ENCODE data around the gene TXNDC2. TPM values are rescaled to one million over a fixed set of nuclear protein-coding genes. Genes with fewer than 3 reads are reported as not detected.
A peak's percentile ranks its signal among the peaks of the same experiment; 100 is the strongest.

The TXNDC2 gene
- total and polyA plus RNA-seq, 9 of the 15 experiments (the other 6 are each of a cell fraction or from before 2014, with no cell fraction given), result 1.2 to 4.9 (median 2.3) TPM

GRCh38 chr18:9913151-9913525 lies 27.4 kb downstream of the TXNDC2 start (continued):
- TF ChIP-seq HNRNPUL1 (IDR thresholded peaks at IDR 0.05; ENCODE audit: low read length), result no peak
- no peak for TF ChIP-seq ZNF134 (CRISPR knock-in tag; conservative IDR thresholded peaks at IDR 0.05)
- 0 out of 2 replicates have a peak, but pooled peaks have one; percentile 16 for TF ChIP-seq FOXM1 (IDR thresholded peaks at IDR 0.05; ENCODE audit: low read depth)
- no peak for TF ChIP-seq FOXM1 (CRISPR knock-in tag; IDR thresholded peaks at IDR 0.05; ENCODE audit: low read depth)
- TF ChIP-seq ELK3 (CRISPR knock-in tag; IDR thresholded peaks at IDR 0.05), result no peak
- no peak for TF ChIP-seq BCLAF1 (IDR thresholded peaks at IDR 0.05; ENCODE audit: borderline replicate concordance in 1 of 2, control insufficient read depth in 1 of 2, low read depth in 2 of 2, low read length in 1 of 2)
- TF ChIP-seq E2F1 (CRISPR knock-in tag; IDR thresholded peaks at IDR 0.05), result no peak
- no peak for TF ChIP-seq SREBF2 (CRISPR knock-in tag; IDR thresholded peaks at IDR 0.05)
- no peak for TF ChIP-seq EP400 (IDR thresholded peaks at IDR 0.05)
- no peak for TF ChIP-seq SLC30A9 (CRISPR knock-in tag; IDR thresholded peaks at IDR 0.05)
- TF ChIP-seq POLR2A (conservative IDR thresholded peaks at IDR 0.05), result no peak
- no peak for TF ChIP-seq CHD4 (IDR thresholded peaks at IDR 0.05; ENCODE audit: insufficient read depth, insufficient replicate concordance, low read depth, low read length, poor library complexity, severe bottlenecking)
- no peak for TF ChIP-seq NFRKB (IDR thresholded peaks at IDR 0.05; ENCODE audit: low read depth)
- no peak for TF ChIP-seq MCM5 (IDR thresholded peaks at IDR 0.05; ENCODE audit: low read depth)
- no peak for TF ChIP-seq RNF2 (IDR thresholded peaks at IDR 0.05)
- no peak for TF ChIP-seq MYC (IDR thresholded peaks at IDR 0.05; ENCODE audit: low read depth, low read length)
- no peak for TF ChIP-seq MYC (CRISPR knock-in tag; IDR thresholded peaks at IDR 0.05; ENCODE audit: borderline replicate concordance, low read depth)
- no peak for TF ChIP-seq FOS (IDR thresholded peaks at IDR 0.05; ENCODE audit: extremely low read depth, insufficient read length)
- no peak for TF ChIP-seq ZNF75A (CRISPR knock-in tag; IDR thresholded peaks at IDR 0.05)
- TF ChIP-seq ESRRA (IDR thresholded peaks at IDR 0.05; ENCODE audit: borderline replicate concordance, low read depth), result no peak
- 0 out of 4 replicates have a peak, but pooled peaks of 1 of the 2 experiments have one; percentile 24 for TF ChIP-seq FOXA3 (CRISPR knock-in tag; conservative IDR thresholded peaks at IDR 0.05 in 1 of 2, IDR thresholded peaks at IDR 0.05 in 1 of 2)
- peak; percentile 54; the same call in 1 of the 2 replicates for TF ChIP-seq SMARCE1 (IDR thresholded peaks at IDR 0.05)
- TF ChIP-seq KAT8 (IDR thresholded peaks at IDR 0.05; ENCODE audit: low read depth), result no peak
- peak; percentile 90; the same call in 1 of the 2 replicates for TF ChIP-seq FOXP1 (CRISPR knock-in tag; IDR thresholded peaks at IDR 0.05)
- no peak for TF ChIP-seq ZNF253 (CRISPR knock-in tag; conservative IDR thresholded peaks at IDR 0.05)
- TF ChIP-seq SOX6 (IDR thresholded peaks at IDR 0.05), result no peak
- TF ChIP-seq MED1 (CRISPR knock-in tag; IDR thresholded peaks at IDR 0.05; ENCODE audit: borderline replicate concordance), result no peak
- no peak for TF ChIP-seq ZNF707 (CRISPR knock-in tag; conservative IDR thresholded peaks at IDR 0.05)

All from K562 (cell line).